Endothelial cell (in vitro differentiated cells): ENCODE measurements around the gene UBASH3B. TPM values are rescaled to one million over a fixed set of nuclear protein-coding genes. Genes with fewer than 3 reads are reported as not detected.

Source experiments
- DNase-seq: peaks from one replicate; pipeline ENCODE4 v3.0.0; 2021; ENCODE audit warnings: low spot score
- H3K27ac Mint-ChIP-seq: one replicate; pipeline ENCODE4 v1.8.0; 2021; ENCODE audit warnings: mixed read lengths, inconsistent platforms; ENCODE audit not compliant: unreplicated experiment
- H3K27me3 Mint-ChIP-seq: one replicate; pipeline ENCODE4 v1.8.0; 2021; ENCODE audit warnings: mild to moderate bottlenecking, moderate library complexity, mixed read lengths, inconsistent platforms; ENCODE audit not compliant: unreplicated experiment
- H3K36me3 Mint-ChIP-seq: one replicate; pipeline ENCODE4 v1.8.0; 2021; ENCODE audit warnings: mild to moderate bottlenecking, low read depth, mixed read lengths, inconsistent platforms; ENCODE audit not compliant: unreplicated experiment
- H3K4me1 Mint-ChIP-seq: one replicate; pipeline ENCODE4 v1.8.0; 2021; ENCODE audit warnings: mild to moderate bottlenecking, mixed read lengths, inconsistent platforms; ENCODE audit not compliant: unreplicated experiment
- H3K4me3 Mint-ChIP-seq: one replicate; pipeline ENCODE4 v1.8.0; 2021; ENCODE audit warnings: mild to moderate bottlenecking, mixed read lengths, inconsistent platforms; ENCODE audit not compliant: unreplicated experiment
- H3K9me3 Mint-ChIP-seq: one replicate; pipeline ENCODE4 v1.8.0; 2021; ENCODE audit warnings: mixed read lengths, inconsistent platforms; ENCODE audit not compliant: unreplicated experiment
- CTCF ChIP-seq: fragments of 200-600 bp; sonication (generic); IDR thresholded peaks from one replicate; pipeline ENCODE4 v1.5.0; 2021; ENCODE audit warnings: antibody characterized with exemption; ENCODE audit not compliant: unreplicated experiment
- total RNA-seq: library from RNA; stranded (reverse); fragmentation: NEBNext Ultra II Directional; extraction: Animal tissue kit (Norgen Biotek cat#: 25700); gene quantifications from one replicate; pipeline ENCODE4 v1.2.1, GENCODE V29; 2021; ENCODE audit not compliant: unreplicated experiment

The UBASH3B gene
- total RNA-seq, 1 donor from 2014 or later, result 43.3 TPM

GRCh38 chr11:122711362-122711761, 55.8 kb downstream of the UBASH3B start:
- TF ChIP-seq CTCF, result no peak
- Mint-ChIP-seq H3K4me3 (no peak overlapping the region), H3K36me3 (peaks cover 5% of the 10 kb centered on the region), H3K4me1 (peaks cover 13% of the 10 kb centered on the region), H3K27me3 (no peaks in the 10 kb centered on the region), H3K27ac (no peak overlapping the region), H3K9me3 (no peaks in the 10 kb centered on the region)
- DNase-seq, result no peak

- no peak overlapping the region for H3K4me3 Mint-ChIP-seq
- H3K27ac Mint-ChIP-seq, result no peak overlapping the region
- H3K4me1 Mint-ChIP-seq, result peaks cover 18% of the 10 kb centered on the region
- peaks cover 5% of the 10 kb centered on the region for H3K36me3 Mint-ChIP-seq
- TF ChIP-seq CTCF, result no peak
- no peaks in the 10 kb centered on the region for H3K9me3 Mint-ChIP-seq
- H3K27me3 Mint-ChIP-seq, result no peaks in the 10 kb centered on the region
- no peak for DNase-seq
These were observed 56.4 kb downstream of the UBASH3B start for GRCh38 chr11:122711831-122712381.

GRCh38 chr11:122714004-122714403, 58.5 kb downstream of the UBASH3B start:
- no peak for DNase-seq
- TF ChIP-seq CTCF, result no peak
- peaks cover 2% of the 10 kb centered on the region for H3K27me3 Mint-ChIP-seq
- no peak overlapping the region for H3K4me3 Mint-ChIP-seq
- H3K9me3 Mint-ChIP-seq, result no peaks in the 10 kb centered on the region
- peaks cover 31% of the 10 kb centered on the region for H3K4me1 Mint-ChIP-seq
- H3K36me3 Mint-ChIP-seq, result peaks cover 5% of the 10 kb centered on the region
- H3K27ac Mint-ChIP-seq, result peak overlapping the region; percentile 30

- no peaks in the 10 kb centered on the region for H3K9me3 Mint-ChIP-seq
- DNase-seq, result no peak
- peaks cover 31% of the 10 kb centered on the region for H3K4me1 Mint-ChIP-seq
- TF ChIP-seq CTCF, result no peak
- H3K36me3 Mint-ChIP-seq, result peaks cover 5% of the 10 kb centered on the region
- H3K27ac Mint-ChIP-seq, result no peak overlapping the region
- peaks cover 2% of the 10 kb centered on the region for H3K27me3 Mint-ChIP-seq
- H3K4me3 Mint-ChIP-seq, result no peak overlapping the region
These were observed 59.0 kb downstream of the UBASH3B start for GRCh38 chr11:122714484-122714883.

GRCh38 chr11:122715548-122716440, 60.3 kb downstream of the UBASH3B start:
- Mint-ChIP-seq H3K9me3 (no peaks in the 10 kb centered on the region), H3K27ac (peak overlapping the region; percentile 67), H3K27me3 (peaks cover 2% of the 10 kb centered on the region), H3K4me1 (peaks cover 43% of the 10 kb centered on the region), H3K36me3 (peaks cover 5% of the 10 kb centered on the region), H3K4me3 (peak overlapping the region; percentile 11)
- no peak for TF ChIP-seq CTCF
- no peak for DNase-seq
